Colonic mucosa (tissue), 4 donors: ENCODE measurements around the gene KRTAP5-11. TPM values are rescaled to one million over a fixed set of nuclear protein-coding genes. Genes with fewer than 3 reads are reported as not detected.
"Not testable (repeated sequence)": the region's sequence is repeated elsewhere in the genome, so short reads cannot be mapped to it uniquely, and the experiment has no call there.

Source experiments
- DNase-seq: peaks from one replicate; pipeline ENCODE4 v3.0.0-alpha.2; 2020
- H3K27ac ChIP-seq: fragments of 200-600 bp; one replicate; pipeline ENCODE4 v1.8.0; 2021
- H3K27me3 ChIP-seq: fragments of 200-600 bp; one replicate; pipeline ENCODE4 v1.8.0; 2021
- H3K36me3 ChIP-seq: fragments of 200-600 bp; one replicate; pipeline ENCODE4 v1.8.0; 2021
- H3K4me1 ChIP-seq: fragments of 200-600 bp; one replicate; pipeline ENCODE4 v1.8.0; 2021; ENCODE audit warnings: mild to moderate bottlenecking
- H3K4me3 ChIP-seq: fragments of 200-600 bp; one replicate; pipeline ENCODE4 v1.8.0; 2021
- H3K9ac ChIP-seq, 2 donors: one replicate each; pipeline ENCODE4 v1.7.0; 2013; ENCODE audit warnings: control low read depth in 2 of 2, low read depth in 2 of 2, low read length in 2 of 2
- H3K9me3 ChIP-seq: fragments of 200-600 bp; one replicate; pipeline ENCODE4 v1.8.0; 2021
- intact Hi-C: fragments of 100-400 bp; cut with DNase I; formaldehyde crosslinking; loops from one replicate; pipeline ENCODE4 v1.14.1; 2022
- total RNA-seq, 2 donors: library from RNA; stranded (reverse); fragmentation: NEBNext Ultra II Directional in 1 of 2; extraction: Animal tissue kit (Norgen Biotek cat#: 25700) in 1 of 2; gene quantifications; one replicate each; pipeline ENCODE4 v1.2.1, GENCODE V29; 2021
- TF ChIP-seq, protein P1 (sequence below): fragments of 200-600 bp; IDR thresholded peaks from one replicate; pipeline ENCODE4 v1.8.0; 2022; ENCODE audit warnings: antibody characterized with exemption, mild to moderate bottlenecking
- donor health status: healthy.
- donor health status: DM: no; HTN: no; CAD: no.
- donor health status: DM: no; HTN: no; CAD: no.

The KRTAP5-11 gene, protein sequence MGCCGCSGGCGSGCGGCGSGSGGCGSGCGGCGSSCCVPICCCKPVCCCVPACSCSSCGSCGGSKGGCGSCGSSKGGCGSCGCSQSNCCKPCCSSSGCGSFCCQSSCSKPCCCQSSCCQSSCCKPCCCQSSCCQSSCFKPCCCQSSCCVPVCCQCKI
- not detected for total RNA-seq

DNA sequence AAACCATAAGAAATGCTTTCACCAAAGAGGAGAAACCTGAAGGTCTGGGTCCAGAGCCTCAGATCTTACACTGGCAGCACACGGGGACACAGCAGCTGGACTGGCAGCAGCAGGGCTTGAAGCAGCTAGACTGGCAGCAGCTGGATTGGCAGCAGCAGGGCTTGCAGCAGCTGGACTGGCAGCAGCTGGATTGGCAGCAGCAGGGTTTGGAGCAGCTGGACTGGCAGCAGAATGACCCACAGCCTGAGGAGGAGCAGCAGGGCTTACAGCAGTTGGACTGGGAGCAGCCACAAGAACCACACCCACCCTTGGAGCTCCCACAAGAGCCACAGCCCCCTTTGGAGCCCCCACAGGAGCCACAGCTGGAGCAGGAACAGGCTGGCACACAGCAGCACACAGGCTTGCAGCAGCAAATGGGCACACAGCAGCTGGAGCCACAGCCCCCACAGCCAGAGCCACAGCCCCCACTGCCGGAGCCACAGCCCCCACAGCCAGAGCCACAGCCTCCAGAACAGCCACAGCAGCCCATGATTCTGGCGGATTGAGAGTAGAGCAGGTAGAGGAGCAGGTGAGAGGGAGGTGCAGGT lies at the start of gene KRTAP5-11:
TSS of gene KRTAP5-11 (minus strand) at position 567 of the 587 bp plus-strand sequence. CDS start at position 529, 38 bp downstream.
- DNase-seq, result no peak
- Histone ChIP-seq H3K4me3 (no peak within 1 kb of the TSS), H3K27ac (no peak within 1 kb of the TSS), H3K36me3 (no peaks in the 10 kb centered on the region), H3K9ac (no peak within 1 kb of the TSS), H3K4me1 (no peaks in the 10 kb centered on the region), H3K9me3 (no peaks in the 10 kb centered on the region), H3K27me3 (no peaks in the 10 kb centered on the region)
- intact Hi-C loops, result no loop called here
- TF ChIP-seq, protein P1, sequence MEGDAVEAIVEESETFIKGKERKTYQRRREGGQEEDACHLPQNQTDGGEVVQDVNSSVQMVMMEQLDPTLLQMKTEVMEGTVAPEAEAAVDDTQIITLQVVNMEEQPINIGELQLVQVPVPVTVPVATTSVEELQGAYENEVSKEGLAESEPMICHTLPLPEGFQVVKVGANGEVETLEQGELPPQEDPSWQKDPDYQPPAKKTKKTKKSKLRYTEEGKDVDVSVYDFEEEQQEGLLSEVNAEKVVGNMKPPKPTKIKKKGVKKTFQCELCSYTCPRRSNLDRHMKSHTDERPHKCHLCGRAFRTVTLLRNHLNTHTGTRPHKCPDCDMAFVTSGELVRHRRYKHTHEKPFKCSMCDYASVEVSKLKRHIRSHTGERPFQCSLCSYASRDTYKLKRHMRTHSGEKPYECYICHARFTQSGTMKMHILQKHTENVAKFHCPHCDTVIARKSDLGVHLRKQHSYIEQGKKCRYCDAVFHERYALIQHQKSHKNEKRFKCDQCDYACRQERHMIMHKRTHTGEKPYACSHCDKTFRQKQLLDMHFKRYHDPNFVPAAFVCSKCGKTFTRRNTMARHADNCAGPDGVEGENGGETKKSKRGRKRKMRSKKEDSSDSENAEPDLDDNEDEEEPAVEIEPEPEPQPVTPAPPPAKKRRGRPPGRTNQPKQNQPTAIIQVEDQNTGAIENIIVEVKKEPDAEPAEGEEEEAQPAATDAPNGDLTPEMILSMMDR, result no peak

DNA sequence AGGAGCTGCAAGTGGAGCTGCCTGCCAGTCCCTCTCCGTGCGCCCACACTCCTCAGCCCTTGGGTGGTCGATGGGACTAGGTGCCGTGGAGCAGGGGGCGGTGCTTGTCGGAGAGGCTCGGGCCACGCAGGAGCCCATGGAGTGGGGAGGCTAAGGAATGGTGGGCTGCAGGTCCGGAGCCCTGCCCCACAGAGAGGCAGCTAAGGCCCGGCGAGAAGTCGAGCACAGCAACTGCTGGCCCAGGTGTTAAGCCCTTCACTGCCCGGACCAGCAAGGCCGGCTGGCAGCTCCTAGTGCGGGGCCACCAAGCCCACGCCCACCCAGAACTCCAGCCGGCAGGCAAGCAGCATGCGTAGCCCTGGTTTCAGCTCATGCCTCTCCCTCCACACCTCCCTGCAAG lies 48.9 kb upstream of the KRTAP5-11 start:
- H3K4me1 ChIP-seq, DNase-seq, H3K4me3 ChIP-seq, H3K36me3 ChIP-seq, H3K9me3 ChIP-seq, H3K9ac ChIP-seq, intact Hi-C loops, H3K27ac ChIP-seq, H3K27me3 ChIP-seq: not testable (repeated sequence)

DNA sequence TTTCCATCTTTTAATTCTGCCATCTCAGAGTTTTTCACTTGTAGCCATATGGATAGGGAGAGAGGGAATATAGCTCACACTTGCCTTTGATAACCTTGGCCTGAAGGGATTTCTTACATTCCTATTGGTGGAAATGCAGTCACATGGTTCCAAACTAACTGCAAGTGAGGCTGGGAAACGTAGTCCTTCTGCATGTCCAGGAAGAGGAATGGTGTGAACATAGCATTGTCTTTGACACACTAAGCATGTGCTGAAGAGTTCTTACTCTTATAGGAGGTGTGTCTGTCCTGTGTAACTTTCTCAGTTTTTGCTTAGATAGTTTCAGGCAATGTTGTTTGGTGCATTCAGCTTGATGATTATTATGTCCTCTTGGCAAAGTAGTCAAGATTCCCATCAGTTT lies 47.4 kb upstream of the KRTAP5-11 start:
- intact Hi-C loops, H3K4me3 ChIP-seq, H3K27ac ChIP-seq, H3K36me3 ChIP-seq, H3K9me3 ChIP-seq, H3K27me3 ChIP-seq, H3K9ac ChIP-seq, DNase-seq, H3K4me1 ChIP-seq: not testable (repeated sequence)

DNA sequence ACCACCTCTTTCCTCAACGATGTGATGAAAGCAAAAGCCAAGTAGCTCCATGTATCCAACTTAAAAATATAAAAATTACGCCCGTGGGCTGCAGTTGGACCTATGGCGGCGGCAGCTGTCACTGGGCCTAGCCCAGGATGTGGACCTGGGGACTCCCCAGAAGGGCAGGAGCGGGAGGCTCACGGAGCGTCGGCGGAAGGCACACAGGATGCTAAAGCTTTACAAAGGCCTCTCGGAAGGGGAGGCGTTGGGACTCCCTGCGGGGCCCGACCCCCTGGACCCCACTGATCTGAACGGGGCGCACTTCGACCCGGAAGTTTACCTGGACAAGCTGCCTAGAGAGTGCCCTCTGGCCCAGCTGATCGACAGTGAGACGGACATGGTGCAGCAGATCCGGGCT lies 46.3 kb upstream of the KRTAP5-11 start:
- DNase-seq, H3K9me3 ChIP-seq, intact Hi-C loops, H3K4me1 ChIP-seq, H3K36me3 ChIP-seq, H3K4me3 ChIP-seq, H3K27ac ChIP-seq, H3K27me3 ChIP-seq, H3K9ac ChIP-seq: not testable (repeated sequence)

DNA sequence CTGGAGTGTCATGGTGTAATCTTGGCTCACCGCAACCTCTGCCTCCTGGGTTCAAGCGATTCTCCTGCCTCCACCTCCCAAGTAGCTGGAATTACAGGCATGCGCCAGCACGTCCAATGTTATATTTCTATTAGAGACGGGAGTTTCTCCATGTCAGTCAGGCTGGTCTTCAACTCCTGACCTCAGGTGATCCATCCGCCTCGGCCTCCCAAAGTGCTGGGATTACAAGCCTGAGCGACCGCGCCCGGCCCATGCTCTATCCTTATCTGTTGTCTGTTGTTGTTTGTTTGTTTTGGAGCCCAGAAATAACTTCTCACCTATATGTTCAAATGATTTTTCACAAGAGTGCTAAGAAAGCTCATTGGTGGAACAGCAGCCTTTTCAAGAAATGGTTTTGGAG lies 40.6 kb upstream of the KRTAP5-11 start:
- DNase-seq, H3K9ac ChIP-seq, H3K36me3 ChIP-seq, H3K4me1 ChIP-seq, H3K4me3 ChIP-seq, H3K27me3 ChIP-seq, intact Hi-C loops, H3K27ac ChIP-seq, H3K9me3 ChIP-seq: not testable (repeated sequence)

DNA sequence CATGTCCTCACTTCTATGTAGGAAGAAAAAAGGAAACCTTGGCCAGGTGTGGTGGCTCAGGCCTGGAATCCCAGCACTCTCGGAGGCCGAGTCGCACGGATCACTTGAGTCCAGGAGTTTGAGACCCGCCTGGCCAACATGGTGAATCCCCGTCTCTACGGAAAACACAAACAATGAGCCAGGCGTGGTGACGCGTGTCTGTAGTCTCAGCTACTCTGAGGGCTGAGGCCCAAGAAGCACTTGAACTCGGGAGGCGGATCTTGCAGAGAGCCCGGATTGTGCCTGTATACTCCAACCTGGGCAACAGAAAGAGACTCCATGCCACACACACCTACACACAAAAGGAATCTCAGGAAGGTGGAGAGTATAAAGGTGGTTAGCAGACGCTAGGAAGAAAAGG lies 39.9 kb upstream of the KRTAP5-11 start:
- H3K4me3 ChIP-seq, H3K27ac ChIP-seq, DNase-seq, intact Hi-C loops, H3K9ac ChIP-seq, H3K4me1 ChIP-seq, H3K36me3 ChIP-seq, H3K27me3 ChIP-seq, H3K9me3 ChIP-seq: not testable (repeated sequence)

GRCh38 chr11:71615003-71615402 lies 32.3 kb upstream of the KRTAP5-11 start:
- H3K27me3 ChIP-seq, DNase-seq, intact Hi-C loops, H3K27ac ChIP-seq, H3K9me3 ChIP-seq, H3K4me1 ChIP-seq, H3K4me3 ChIP-seq, H3K36me3 ChIP-seq, H3K9ac ChIP-seq: not testable (repeated sequence)

DNA sequence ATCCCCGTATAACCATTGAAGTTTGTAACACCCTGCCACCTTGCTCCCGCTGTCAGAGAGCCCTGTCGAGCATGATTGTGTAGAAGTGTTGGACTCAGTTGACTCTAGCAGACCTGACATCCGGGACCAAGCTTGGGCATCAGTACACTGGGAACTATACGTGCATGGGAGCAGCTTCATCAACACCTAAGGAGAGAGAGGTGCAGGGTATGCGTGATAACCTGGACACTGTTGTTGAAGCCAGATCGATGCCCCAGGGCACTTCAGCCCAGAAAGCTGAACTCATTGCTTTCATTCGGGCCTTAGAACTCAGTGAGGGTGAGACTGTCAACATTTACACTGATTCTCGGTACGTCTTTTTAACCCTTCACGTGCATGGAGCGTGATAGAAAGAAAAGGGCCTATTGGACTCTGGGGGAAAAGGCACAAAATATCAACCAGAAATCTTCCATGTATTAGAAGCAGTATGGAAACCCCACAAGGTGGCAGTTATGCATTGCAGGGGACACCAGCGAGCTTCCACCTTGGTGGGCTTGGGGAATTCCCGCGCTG lies 31.8 kb upstream of the KRTAP5-11 start:
- H3K36me3 ChIP-seq, H3K27me3 ChIP-seq, H3K9me3 ChIP-seq, H3K9ac ChIP-seq, H3K4me1 ChIP-seq, intact Hi-C loops, DNase-seq, H3K27ac ChIP-seq, H3K4me3 ChIP-seq: not testable (repeated sequence)

- intact Hi-C loops, H3K27ac ChIP-seq, H3K36me3 ChIP-seq, H3K4me3 ChIP-seq, DNase-seq, H3K9me3 ChIP-seq, H3K9ac ChIP-seq, H3K4me1 ChIP-seq, H3K27me3 ChIP-seq: not testable (repeated sequence)
Observed at GRCh38 chr11:71613931-71614330, 31.3 kb upstream of the KRTAP5-11 start.

DNA sequence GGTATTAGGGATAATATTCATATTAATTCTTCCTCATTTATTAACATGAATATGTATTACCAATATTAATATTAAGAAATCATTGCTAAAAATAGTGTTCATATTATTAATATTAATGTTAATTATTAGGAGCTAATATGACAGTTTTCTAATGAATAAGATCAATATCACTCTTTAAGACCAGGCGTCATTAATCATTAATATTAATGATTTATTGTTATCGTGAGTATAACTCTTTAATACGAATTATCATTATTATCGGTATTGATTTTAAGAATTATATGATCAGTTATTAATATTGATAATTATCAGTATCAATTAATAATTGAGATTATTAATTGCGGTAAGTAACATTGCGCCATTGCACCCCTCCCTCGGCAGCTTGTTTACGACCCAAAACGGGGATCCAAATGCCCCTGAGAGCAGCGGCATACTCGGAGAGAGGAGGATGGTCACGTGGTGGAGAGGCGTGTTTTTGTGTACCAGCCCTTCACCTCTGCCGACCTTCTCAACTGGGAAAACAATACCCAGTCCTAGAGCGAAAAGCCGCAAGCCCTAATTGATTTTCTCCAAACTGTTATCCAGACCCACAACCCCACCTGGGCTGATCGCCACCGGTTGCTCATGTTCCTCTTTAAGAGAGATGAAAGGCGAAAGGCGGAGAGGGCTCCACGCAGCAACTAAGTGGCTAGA lies 28.7 kb upstream of the KRTAP5-11 start:
- intact Hi-C loops, H3K27ac ChIP-seq: not testable (repeated sequence)

DNA sequence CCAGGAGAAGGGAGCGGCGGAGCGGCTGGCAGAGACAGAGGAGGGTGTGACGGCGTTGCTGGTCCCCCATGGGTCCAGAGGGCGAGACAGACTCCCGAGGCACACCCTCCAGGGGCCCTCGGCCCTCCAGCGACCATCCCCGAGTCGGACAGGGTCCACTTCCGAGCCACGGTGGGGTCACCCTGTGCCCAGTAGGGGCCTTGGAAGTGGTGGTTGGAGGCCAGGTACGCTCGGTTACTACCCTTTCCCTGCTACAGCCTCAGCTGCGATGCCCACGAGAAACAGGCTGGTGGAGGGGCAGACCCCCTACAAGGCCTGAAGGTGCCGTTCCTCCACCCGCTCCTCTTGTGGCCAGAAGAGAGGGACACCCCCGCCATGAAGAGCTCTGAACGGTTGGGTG lies 25.6 kb upstream of the KRTAP5-11 start:
- H3K27me3 ChIP-seq, H3K9ac ChIP-seq, DNase-seq, intact Hi-C loops, H3K4me1 ChIP-seq, H3K4me3 ChIP-seq, H3K36me3 ChIP-seq, H3K27ac ChIP-seq, H3K9me3 ChIP-seq: not testable (repeated sequence)

More for the DNA sequence above, 28.7 kb upstream of the KRTAP5-11 start:
- not testable (repeated sequence) for H3K27me3 ChIP-seq, H3K4me3 ChIP-seq, H3K36me3 ChIP-seq, H3K9me3 ChIP-seq, H3K9ac ChIP-seq, DNase-seq, H3K4me1 ChIP-seq

DNA sequence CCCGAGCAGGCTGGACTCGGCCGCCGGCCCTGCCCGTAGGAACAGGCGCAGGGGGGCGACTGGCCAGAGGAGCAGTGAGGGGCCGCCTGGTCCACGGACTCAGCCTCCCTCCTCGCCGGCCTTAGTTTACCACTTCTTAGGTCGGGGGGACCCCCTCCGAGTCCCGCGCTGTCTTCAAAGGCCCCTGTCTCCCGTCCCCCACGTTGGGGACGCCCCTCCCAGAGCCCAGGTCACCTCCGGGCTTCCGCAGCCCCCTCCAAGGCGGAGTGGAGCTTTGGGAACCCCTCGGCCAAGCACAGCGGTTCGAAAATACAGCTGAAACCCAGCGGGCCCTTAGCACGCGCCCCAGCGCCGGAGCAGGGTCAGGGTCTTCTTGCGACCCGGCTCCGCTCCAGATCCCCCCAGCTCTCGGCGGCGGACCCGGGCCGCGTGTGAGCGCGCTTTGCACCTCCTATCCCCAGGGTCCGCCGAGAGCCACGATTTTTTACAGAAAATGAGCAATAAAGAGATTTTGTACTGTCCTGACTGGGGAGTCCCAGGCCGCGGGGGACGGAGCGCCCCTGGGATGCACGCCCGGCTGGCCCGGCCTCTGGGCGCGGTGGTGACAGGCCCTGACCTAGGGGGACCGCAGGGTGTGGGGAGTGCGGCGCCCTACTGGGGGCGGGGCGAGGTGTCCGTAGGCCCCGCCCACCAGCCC lies 25.0 kb upstream of the KRTAP5-11 start:
- H3K36me3 ChIP-seq, H3K9me3 ChIP-seq, DNase-seq, H3K27me3 ChIP-seq, H3K4me3 ChIP-seq, H3K4me1 ChIP-seq, H3K27ac ChIP-seq, H3K9ac ChIP-seq, intact Hi-C loops: not testable (repeated sequence)
